HepG2 (cell line): ENCODE measurements around the gene P2RX6. TPM values are rescaled to one million over a fixed set of nuclear protein-coding genes. Genes with fewer than 3 reads are reported as not detected.

Experiments
- ATAC-seq: fragments of 200-7000 bp; cut with Tn5 transposase; 3 replicates; pipeline ENCODE4 v1.9.1; 2020; ENCODE audit warnings: mild to moderate bottlenecking, moderate library complexity
- BruUV-seq: library from RNA; stranded (reverse); fragments of 400-500 nt; replicated peaks from 2 replicates; lab custom pipeline; 2021; lab: Mats Ljungman, UMichigan
- CTCF ChIA-PET: fragments of 300-600 bp; formaldehyde crosslinking; extraction: SDS; loops from one replicate; lab custom pipeline; 2021; ENCODE audit warnings: low total read pairs, inconsistent platforms, low intra/inter-chr PET ratio; lab: Yijun Ruan, JAX
- POLR2A ChIA-PET: fragments of 350-600 bp; sonication (Branson Sonifier 250); formaldehyde crosslinking; loops from one replicate; lab custom pipeline; 2020; ENCODE audit warnings: antibody characterized with exemption, inconsistent platforms; lab: Yijun Ruan, JAX
- DNase-seq: peaks from one replicate; pipeline ENCODE4 v3.0.0-alpha.2; 2015; ENCODE audit warnings: low spot score
- FAIRE-seq: peaks from 3 replicates; lab custom pipeline; 2011; peaks lifted over from hg19 to GRCh38; lab: Jason Lieb, UNC
- H2AFZ ChIP-seq: one replicate; pipeline ENCODE4 v1.6.1; 2011; ENCODE audit warnings: low read length, inconsistent platforms
- H3K27ac ChIP-seq: fragments of 300-600 bp; 3 replicates; pipeline ENCODE4 v1.8.0; 2011; ENCODE audit warnings: mixed run types, mild to moderate bottlenecking, mixed read lengths, low read length, inconsistent platforms; ENCODE audit not compliant: insufficient read depth; ENCODE audit errors: extremely low read length
- H3K27me3 ChIP-seq, 2 experiments: fragments of 200-600 bp in 1 of 2; 2 replicates in 1 of 2; 3 replicates in 1 of 2; pipeline versions ENCODE4 v1.6.0 to v1.8.0; 2011; ENCODE audit warnings: low read length in 2 of 2, mild to moderate bottlenecking in 2 of 2, moderate library complexity in 2 of 2, inconsistent platforms in 1 of 2; ENCODE audit not compliant: insufficient read depth in 2 of 2, control insufficient read depth in 1 of 2
- H3K36me3 ChIP-seq, 2 experiments: fragments of 200-600 bp in 1 of 2; replicated peaks in 1 of 2; 2 replicates in 1 of 2; 3 replicates in 1 of 2; pipeline versions ENCODE4 v1.5.1 to v1.8.0; 2011; ENCODE audit warnings: low read length in 2 of 2, inconsistent platforms in 1 of 2; ENCODE audit not compliant: insufficient read depth in 2 of 2, control insufficient read depth in 1 of 2
- H3K4me1 ChIP-seq: 2 replicates; pipeline ENCODE4 v1.5.1; 2012; ENCODE audit warnings: low read length, inconsistent platforms; ENCODE audit not compliant: insufficient read depth
- H3K4me2 ChIP-seq: 2 replicates; pipeline ENCODE4 v1.6.0; 2011; ENCODE audit warnings: low read depth, low read length, inconsistent platforms
- H3K4me3 ChIP-seq, 3 experiments: fragments of 200-600 bp in 1 of 3; sonication (generic), shearing (Covaris generic) in 1 of 3; replicated peaks in 1 of 3; 2 replicates each; pipeline ENCODE4 v1.5.1; 2011 to 2016; ENCODE audit warnings: low read length in 3 of 3, inconsistent platforms in 2 of 3, low read depth in 2 of 3, mild to moderate bottlenecking in 2 of 3, control low read depth in 1 of 3, mixed read lengths in 1 of 3; ENCODE audit not compliant: insufficient read depth in 1 of 3
- H3K79me2 ChIP-seq: one replicate; pipeline ENCODE4 v1.6.1; 2011; ENCODE audit warnings: low read length, inconsistent platforms; ENCODE audit not compliant: insufficient read depth
- H3K9ac ChIP-seq: 2 replicates; pipeline ENCODE4 v1.6.0; 2011; ENCODE audit warnings: mild to moderate bottlenecking, low read depth, low read length, inconsistent platforms; ENCODE audit not compliant: insufficient read depth
- H3K9me3 ChIP-seq: 2 replicates; pipeline ENCODE4 v1.5.1; 2012; ENCODE audit warnings: mild to moderate bottlenecking, low read length
- H4K20me1 ChIP-seq: 2 replicates; pipeline ENCODE4 v1.6.0; 2011; ENCODE audit warnings: inconsistent platforms, mild to moderate bottlenecking, low read length, moderate library complexity; ENCODE audit not compliant: insufficient read depth
- CERS6 ChIP-seq: sonication (generic); formaldehyde crosslinking; IDR thresholded peaks from 2 replicates; pipeline ENCODE4 v1.5.0; 2020; ENCODE audit warnings: missing genetic modification reagents
- EED ChIP-seq: sonication (generic); formaldehyde crosslinking; IDR thresholded peaks from 2 replicates; pipeline ENCODE4 v1.5.0; 2020; ENCODE audit warnings: mild to moderate bottlenecking, missing genetic modification reagents
- GATA4 ChIP-seq: sonication (generic); IDR thresholded peaks from 2 replicates; pipeline ENCODE4 v1.6.1; 2016; ENCODE audit warnings: antibody characterized with exemption, low read depth, borderline replicate concordance
- KDM3A ChIP-seq: IDR thresholded peaks from 2 replicates; pipeline ENCODE4 v1.6.1; 2018; ENCODE audit warnings: low read depth, missing compliant biosample characterization
- KDM6A ChIP-seq: IDR thresholded peaks from 2 replicates; pipeline ENCODE4 v1.6.1; 2016; ENCODE audit warnings: low read depth
- KLF13 ChIP-seq: sonication (generic); formaldehyde crosslinking; IDR thresholded peaks from 2 replicates; pipeline ENCODE4 v1.4.0; 2020; ENCODE audit warnings: mild to moderate bottlenecking, missing genetic modification reagents
- MXD1 ChIP-seq: sonication (generic); formaldehyde crosslinking; IDR thresholded peaks from 2 replicates; pipeline ENCODE4 v1.4.0; 2020; ENCODE audit warnings: mild to moderate bottlenecking, missing genetic modification reagents
- NFE2L2 ChIP-seq: fragments of 150-350 bp; IDR thresholded peaks from 2 replicates; pipeline ENCODE4 v1.6.1; 2014; ENCODE audit warnings: low read length
- PTBP1 ChIP-seq: fragments of 200-400 bp; formaldehyde crosslinking; IDR thresholded peaks from 2 replicates; pipeline ENCODE4 v1.6.1; 2018; ENCODE audit warnings: low read length, low read depth; ENCODE audit not compliant: poor library complexity, severe bottlenecking
- SATB2 ChIP-seq: sonication (generic); formaldehyde crosslinking; IDR thresholded peaks from 2 replicates; pipeline ENCODE4 v1.5.0; 2020; ENCODE audit warnings: missing genetic modification reagents
- ZMYM4 ChIP-seq: sonication (generic); formaldehyde crosslinking; IDR thresholded peaks from 2 replicates; pipeline ENCODE4 v1.8.1; 2023; ENCODE audit warnings: mild to moderate bottlenecking, missing genetic modification reagents
- ZNF180 ChIP-seq: sonication (generic); formaldehyde crosslinking; IDR thresholded peaks from 2 replicates; pipeline ENCODE4 v1.4.0; 2020; ENCODE audit warnings: low read depth, missing genetic modification reagents, borderline replicate concordance
- ZNF253 ChIP-seq: sonication (generic); formaldehyde crosslinking; IDR thresholded peaks from 2 replicates; pipeline ENCODE4 v1.8.0; 2022; ENCODE audit warnings: mild to moderate bottlenecking, missing genetic modification reagents, borderline replicate concordance
- ZNF510 ChIP-seq: sonication (generic); formaldehyde crosslinking; IDR thresholded peaks from 2 replicates; pipeline ENCODE4 v1.4.0; 2020; ENCODE audit warnings: low read depth, mild to moderate bottlenecking, missing genetic modification reagents
- ZNF619 ChIP-seq: sonication (generic); formaldehyde crosslinking; IDR thresholded peaks from 2 replicates; pipeline ENCODE4 v1.4.0; 2020; ENCODE audit warnings: mild to moderate bottlenecking, missing genetic modification reagents
- WGBS: methylation state at CpG from one replicate; pipeline ENCODE4 v1.1.6; 2017; ENCODE audit warnings: low lambda C conversion rate; 5-methylcytosine and 5-hydroxymethylcytosine counted together
- in situ Hi-C: cut with HindIII; loops from 2 replicates; pipeline ENCODE4 v1.10.0; 2017; ENCODE audit warnings: low pct_unique_long_range_greater_than_20kb; ENCODE audit not compliant: extremely low pct_ligation_motif_present
- intact Hi-C: fragments of 100-400 bp; cut with micrococcal nuclease; formaldehyde crosslinking; loops from one replicate; pipeline ENCODE4 v1.10.0; 2022; ENCODE audit not compliant: unreplicated experiment
- polyA plus RNA-seq, 8 experiments: library from polyadenylated mRNA; depleted of rRNA in 3 of 8; stranded (reverse) in 7 of 8; unstranded in 1 of 8; fragments of >200 nt; fragmentation: Illumina TruSeq in 4 of 8; extraction: Trizol in 4 of 8; gene quantifications; 2 replicates each; pipeline versions ENCODE4 v1.2.1 to v1.2.3, GENCODE V29; 2011 to 2016; ENCODE audit warnings: low read depth in 4 of 8, missing spikeins in 1 of 8, mixed read lengths in 1 of 8; ENCODE audit not compliant: insufficient read depth in 1 of 8
- total RNA-seq, 5 experiments: library from RNA; depleted of rRNA; stranded (reverse); fragments of >200 nt; fragmentation: Illumina TruSeq; extraction: Trizol; gene quantifications; 2 replicates each; pipeline ENCODE4 v1.2.3, GENCODE V29; 2016; ENCODE audit warnings: low read depth in 1 of 5

Gene P2RX6
- total and polyA plus RNA-seq, 2 of the 13 experiments (the other 11 are each of a cell fraction or from before 2014, with no cell fraction given), result 0.04 to 0.12 TPM

- TF ChIP-seq KLF13 (CRISPR knock-in tag) (no peak), SATB2 (no peak), MXD1 (no peak), KDM3A (CRISPR knock-in tag) (no peak)
Measured at GRCh38 chr22:20975541-20976290, 39.2 kb upstream of the P2RX6 start (continued).

- H4K20me1 ChIP-seq, result no peaks in the 10 kb centered on the region
- WGBS, result 89% methylated on average over 16 of the region's 24 CpGs
- no peaks in the 10 kb centered on the region for H3K27me3 ChIP-seq
- no peak overlapping the region for H2AFZ ChIP-seq
- H3K4me2 ChIP-seq, result no peak overlapping the region
- H3K4me3 ChIP-seq, result no peak overlapping the region
- peaks cover 2% of the 10 kb centered on the region for H3K79me2 ChIP-seq
- FAIRE-seq (no peak), DNase-seq (no peak), ATAC-seq (no peak)
- TF ChIP-seq NFE2L2 (no peak), ZNF510 (CRISPR knock-in tag) (no peak), ZNF253 (CRISPR knock-in tag) (no peak), GATA4 (no peak), KDM6A (CRISPR knock-in tag) (no peak), ZNF619 (no peak), PTBP1 (no peak), ZMYM4 (CRISPR knock-in tag) (no peak), ZNF180 (no peak), CERS6 (CRISPR knock-in tag) (no peak), EED (CRISPR knock-in tag) (no peak)
- H3K4me1 ChIP-seq, result peaks cover 26% of the 10 kb centered on the region
- CTCF ChIA-PET, result no interaction called here
- intact Hi-C loops, result no loop called here
- H3K9ac ChIP-seq, result no peak overlapping the region
- 0 out of 2 replicates have a peak, but pooled peaks cover 4% of the 10 kb centered on the region for H3K9me3 ChIP-seq
- BruUV-seq, result no TSS peak
- H3K27ac ChIP-seq, result no peak overlapping the region
- no peaks in the 10 kb centered on the region for H3K36me3 ChIP-seq
- in situ Hi-C loops, result no loop called here
- POLR2A ChIA-PET, result no interaction called here
Measured at GRCh38 chr22:20976291-20976877, 38.6 kb upstream of the P2RX6 start.
